Osteocyte (in vitro differentiated cells): ENCODE data around the gene B3GALT5. TPM values are rescaled to one million over a fixed set of nuclear protein-coding genes. Genes with fewer than 3 reads are reported as not detected.
"Not testable (repeated sequence)": the region's sequence is repeated elsewhere in the genome, so short reads cannot be mapped to it uniquely, and the experiment has no call there.

Source experiments
- DNase-seq: peaks from one replicate; pipeline ENCODE4 v3.0.0; 2021; ENCODE audit warnings: mixed read lengths; ENCODE audit not compliant: unreplicated experiment; ENCODE audit errors: extremely low spot score
- H3K27ac Mint-ChIP-seq: one replicate; pipeline ENCODE4 v1.8.0; 2021; ENCODE audit warnings: mild to moderate bottlenecking, mixed read lengths; ENCODE audit not compliant: unreplicated experiment
- H3K27me3 Mint-ChIP-seq: one replicate; pipeline ENCODE4 v1.8.0; 2021; ENCODE audit warnings: mixed read lengths; ENCODE audit not compliant: unreplicated experiment
- H3K36me3 Mint-ChIP-seq: one replicate; pipeline ENCODE4 v1.8.0; 2021; ENCODE audit warnings: mixed read lengths; ENCODE audit not compliant: unreplicated experiment
- H3K4me1 Mint-ChIP-seq: one replicate; pipeline ENCODE4 v1.8.0; 2021; ENCODE audit warnings: mixed read lengths; ENCODE audit not compliant: unreplicated experiment
- H3K4me3 Mint-ChIP-seq: one replicate; pipeline ENCODE4 v1.8.0; 2021; ENCODE audit warnings: mild to moderate bottlenecking, moderate library complexity, mixed read lengths; ENCODE audit not compliant: unreplicated experiment
- H3K9me3 Mint-ChIP-seq: one replicate; pipeline ENCODE4 v1.8.0; 2021; ENCODE audit warnings: mixed read lengths; ENCODE audit not compliant: unreplicated experiment
- CTCF ChIP-seq: fragments of 200-600 bp; sonication (generic); IDR thresholded peaks from 2 replicates; pipeline ENCODE4 v1.5.0; 2021; ENCODE audit warnings: antibody characterized with exemption, mild to moderate bottlenecking, moderate library complexity
- total RNA-seq: library from RNA; stranded (reverse); gene quantifications from 2 replicates; pipeline ENCODE4 v1.2.1, GENCODE V29; 2021

Gene B3GALT5
- total RNA-seq, 1 donor from 2014 or later = not detected

GRCh38 chr21:39686646-39687468 lies 74.1 kb downstream of the B3GALT5 start:
- Mint-ChIP-seq H3K27ac (no peak overlapping the region), H3K4me1 (no peaks in the 10 kb centered on the region), H3K36me3 (no peaks in the 10 kb centered on the region), H3K27me3 (peaks cover 5% of the 10 kb centered on the region), H3K9me3 (no peaks in the 10 kb centered on the region), H3K4me3 (no peak overlapping the region)
- no peak for TF ChIP-seq CTCF
- peak; percentile 53 for DNase-seq

GRCh38 chr21:39688010-39688409 lies 75.3 kb downstream of the B3GALT5 start:
- TF ChIP-seq CTCF = no peak
- DNase-seq = peak; percentile 40
- H3K36me3 Mint-ChIP-seq = no peaks in the 10 kb centered on the region
- H3K4me3 Mint-ChIP-seq = no peak overlapping the region
- no peaks in the 10 kb centered on the region for H3K4me1 Mint-ChIP-seq
- no peaks in the 10 kb centered on the region for H3K9me3 Mint-ChIP-seq
- no peak overlapping the region for H3K27ac Mint-ChIP-seq
- H3K27me3 Mint-ChIP-seq = peaks cover 5% of the 10 kb centered on the region

GRCh38 chr21:39689860-39690259 lies 77.1 kb downstream of the B3GALT5 start:
- not testable (repeated sequence) for H3K4me3 Mint-ChIP-seq, DNase-seq, H3K9me3 Mint-ChIP-seq

GRCh38 chr21:39690454-39690853 lies 77.7 kb downstream of the B3GALT5 start:
- Mint-ChIP-seq H3K9me3 (no peaks in the 10 kb centered on the region), H3K4me1 (no peaks in the 10 kb centered on the region), H3K36me3 (no peaks in the 10 kb centered on the region), H3K27me3 (peaks cover 5% of the 10 kb centered on the region), H3K4me3 (no peak overlapping the region), H3K27ac (no peak overlapping the region)
- no peak for TF ChIP-seq CTCF
- no peak for DNase-seq

More at GRCh38 chr21:39689860-39690259, 77.1 kb downstream of the B3GALT5 start:
- H3K36me3 Mint-ChIP-seq, H3K27ac Mint-ChIP-seq, H3K27me3 Mint-ChIP-seq, H3K4me1 Mint-ChIP-seq: not testable (repeated sequence)

- no peak for TF ChIP-seq CTCF
- no peaks in the 10 kb centered on the region for H3K4me1 Mint-ChIP-seq
- DNase-seq = no peak
- H3K27me3 Mint-ChIP-seq = peaks cover 3% of the 10 kb centered on the region
- H3K36me3 Mint-ChIP-seq = no peaks in the 10 kb centered on the region
- no peak overlapping the region for H3K4me3 Mint-ChIP-seq
- no peaks in the 10 kb centered on the region for H3K9me3 Mint-ChIP-seq
- no peak overlapping the region for H3K27ac Mint-ChIP-seq
These were observed 82.0 kb downstream of the B3GALT5 start for GRCh38 chr21:39694750-39695149.
